CD1c-positive myeloid dendritic cell (primary cell): ENCODE data around the gene PUS10.
"Not testable (repeated sequence)": the region's sequence is repeated elsewhere in the genome, so short reads cannot be mapped to it uniquely, and the experiment has no call there.

Experiments
- DNase-seq: peaks from one replicate; pipeline ENCODE4 v3.0.0-alpha.2; 2016; ENCODE audit errors: extremely low spot score

PUS10 gene

DNA sequence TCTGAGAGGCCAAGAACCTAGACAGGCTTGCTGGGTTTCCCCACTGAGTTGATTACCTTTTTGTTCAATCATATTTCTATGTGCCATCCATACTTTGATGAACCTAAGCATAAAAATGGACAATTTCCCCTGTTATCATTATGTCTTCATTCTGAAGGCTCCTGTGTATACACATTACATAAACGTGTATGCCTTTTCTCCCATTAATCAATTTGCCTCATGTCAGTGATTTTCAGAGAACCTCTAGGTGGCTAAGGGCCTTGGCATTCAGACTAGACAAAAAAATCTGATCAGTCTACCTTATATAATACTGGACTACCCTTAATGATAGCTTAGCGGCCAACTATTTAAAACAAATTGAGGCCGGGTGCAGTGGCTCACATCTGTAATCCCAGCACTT lies 4.7 kb downstream of the PUS10 start:
- no peak for DNase-seq

GRCh38 chr2:61012303-61012702 lies 5.8 kb downstream of the PUS10 start:
- peak; percentile 80 for DNase-seq

GRCh38 chr2:61011678-61012077 lies 6.4 kb downstream of the PUS10 start:
- peak; percentile 24 for DNase-seq

- DNase-seq, result no peak
These were observed 8.7 kb downstream of the PUS10 start for GRCh38 chr2:61009355-61009754.

DNA sequence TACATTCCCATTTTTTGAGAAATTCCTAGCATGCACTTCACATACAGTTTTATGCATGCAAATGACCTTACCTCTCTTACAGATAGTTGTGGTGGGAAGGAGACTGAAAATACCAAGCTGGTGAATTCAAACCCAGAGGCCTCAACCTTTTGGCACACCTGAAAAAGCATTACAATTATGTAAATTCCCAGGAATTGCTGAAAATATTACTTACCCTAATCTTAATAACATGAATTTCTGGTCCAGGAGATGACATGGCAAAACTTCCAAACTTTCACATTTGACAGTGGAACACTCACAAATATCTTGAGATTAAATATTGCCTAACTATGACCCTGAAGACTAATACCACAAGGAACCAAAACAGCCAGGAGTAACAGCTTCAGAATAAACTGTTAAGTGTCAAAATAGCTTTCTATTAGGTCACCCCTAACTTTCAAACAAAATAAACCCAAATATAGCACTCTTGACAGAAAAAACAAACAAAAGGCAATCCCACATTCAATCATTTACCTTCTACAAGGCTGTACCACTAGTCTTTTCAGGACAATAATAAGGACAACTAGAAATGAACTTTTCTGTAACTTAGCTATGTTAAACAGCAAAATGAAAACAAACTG lies 11.5 kb downstream of the PUS10 start:
- DNase-seq, result no peak

DNA sequence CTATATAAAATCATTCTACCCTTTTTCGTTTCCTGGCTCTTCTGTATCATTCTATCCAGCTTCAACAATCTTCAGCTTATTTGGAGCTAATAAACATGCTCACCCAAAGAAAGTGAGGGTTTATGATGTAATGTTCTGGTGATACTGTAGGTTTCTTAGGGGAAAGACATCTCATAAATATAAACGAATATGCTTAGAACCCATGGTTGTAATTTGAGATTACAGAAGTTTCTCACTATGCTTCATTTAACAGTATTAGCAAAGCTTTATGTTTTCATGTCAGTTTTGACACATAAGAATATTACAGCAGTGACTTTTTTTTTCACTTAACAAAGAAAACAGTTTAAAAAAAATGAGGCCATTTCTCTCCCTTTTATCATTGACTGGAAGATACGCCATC lies 12.3 kb downstream of the PUS10 start:
- DNase-seq, result no peak

DNA sequence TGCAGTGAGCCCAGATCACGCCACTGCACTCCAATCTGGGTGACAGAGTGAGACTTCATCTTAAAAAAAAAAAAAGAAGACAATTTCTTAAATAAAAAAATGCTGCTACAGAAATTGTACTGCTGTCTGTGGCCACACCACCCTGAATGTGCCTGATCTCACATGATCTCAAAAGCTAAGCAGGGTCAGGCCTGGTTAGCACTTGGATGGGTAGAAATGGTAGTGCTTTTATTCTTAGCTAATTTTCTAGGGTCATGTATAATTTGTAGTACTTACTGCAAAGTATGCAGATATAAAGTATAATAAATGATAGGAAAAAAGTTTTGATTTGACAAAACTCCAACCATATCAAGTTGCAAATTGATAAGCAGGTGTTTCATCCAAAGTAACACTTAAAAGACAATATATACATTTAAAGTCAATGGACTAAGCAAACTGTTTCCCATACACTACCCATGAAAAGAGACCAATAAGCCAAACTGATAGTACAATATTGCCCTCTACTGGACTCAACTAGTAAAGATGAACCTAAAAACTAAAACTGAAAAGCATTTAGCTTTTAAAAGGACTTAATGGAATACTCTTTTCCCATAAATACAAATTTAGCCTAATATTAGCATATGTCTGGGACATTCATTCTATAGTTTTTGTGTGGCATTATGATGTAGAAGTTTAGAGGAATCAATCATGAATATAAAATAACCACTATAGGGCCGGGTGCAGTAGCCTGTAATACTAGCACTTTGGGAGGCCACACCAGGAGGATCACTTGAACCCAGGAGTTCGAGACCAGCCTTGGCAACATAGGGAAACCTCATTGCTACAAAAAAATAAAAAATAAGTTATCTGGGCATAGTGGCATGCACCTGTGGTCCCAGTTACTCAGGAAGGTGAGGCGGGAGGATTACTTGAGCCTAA lies 19.2 kb downstream of the PUS10 start:
- peak; percentile 79 for DNase-seq

GRCh38 chr2:60994131-60994530 lies 23.9 kb downstream of the PUS10 start:
- DNase-seq, result no peak

DNA sequence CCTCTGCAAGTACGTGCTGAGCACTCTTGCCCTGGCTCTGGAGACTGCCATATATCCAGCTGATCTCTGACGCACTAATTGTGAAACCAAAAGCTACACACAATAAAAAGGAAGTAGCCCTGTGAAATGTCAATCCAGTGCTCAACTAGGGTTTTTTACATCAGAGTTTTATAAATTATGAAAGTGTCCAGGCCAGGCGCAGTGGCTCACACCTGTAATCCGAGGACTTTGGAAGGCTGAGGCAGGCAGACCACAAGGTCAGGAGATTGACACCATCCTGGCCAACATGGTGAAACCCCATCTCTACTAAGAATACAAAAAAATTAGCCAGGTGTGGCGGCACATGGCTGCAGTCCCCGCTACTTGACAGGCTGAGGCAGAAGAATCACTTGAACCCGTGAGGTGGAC lies 25.1 kb downstream of the PUS10 start:
- DNase-seq, result peak; percentile 91

- DNase-seq, result no peak
These were observed 26.4 kb downstream of the PUS10 start for GRCh38 chr2:60991644-60992043.

GRCh38 chr2:60989259-60989658 lies 28.8 kb downstream of the PUS10 start:
- no peak for DNase-seq

- not testable (repeated sequence) for DNase-seq
These were observed 30.4 kb downstream of the PUS10 start for GRCh38 chr2:60987656-60988055.

GRCh38 chr2:60987041-60987440 lies 31.0 kb downstream of the PUS10 start:
- no peak for DNase-seq

- peak; percentile 68 for DNase-seq
These were observed 33.3 kb downstream of the PUS10 start for GRCh38 chr2:60984720-60985119.

DNA sequence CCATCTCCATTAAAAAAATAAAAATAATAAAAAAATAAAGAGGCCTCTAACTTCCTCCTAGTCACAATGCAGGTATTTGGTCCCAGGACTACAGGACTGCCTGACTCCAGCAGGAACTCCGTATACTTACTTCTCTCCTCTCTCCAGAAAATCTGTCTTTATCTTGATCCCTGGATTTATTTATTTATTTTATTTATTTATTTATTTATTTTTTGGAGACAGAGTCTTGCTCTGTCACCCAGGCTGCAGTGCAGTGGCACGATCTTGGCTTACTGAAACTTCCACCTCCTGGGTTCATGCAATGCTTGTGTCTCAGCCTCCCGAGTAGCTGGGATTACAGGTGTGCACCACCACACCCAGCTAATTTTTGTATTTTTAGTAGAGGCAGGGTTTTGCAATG lies 36.0 kb downstream of the PUS10 start:
- DNase-seq, result not testable (repeated sequence)

GRCh38 chr2:60980071-60980815 lies 37.8 kb downstream of the PUS10 start:
- no peak for DNase-seq

DNA sequence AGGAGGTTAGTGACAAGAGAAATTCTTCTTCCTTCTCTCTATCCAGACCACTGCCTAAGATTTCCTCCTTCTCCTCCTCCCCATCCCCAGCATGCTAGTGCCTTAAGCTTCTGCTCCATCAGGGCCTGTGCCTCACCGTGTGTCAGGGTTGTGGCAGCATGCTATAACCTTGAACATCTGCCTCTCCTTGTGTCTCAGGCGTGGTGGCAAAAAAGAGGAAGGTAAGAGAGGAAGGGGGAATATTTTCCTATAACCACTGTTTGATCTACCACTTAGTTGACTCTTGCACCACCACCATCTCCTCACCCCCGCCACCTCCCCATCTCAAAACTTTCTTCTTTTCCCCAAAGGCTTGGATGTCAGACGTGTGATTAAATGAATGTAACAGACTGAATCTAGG lies 38.8 kb downstream of the PUS10 start:
- DNase-seq, result peak; percentile 25

DNA sequence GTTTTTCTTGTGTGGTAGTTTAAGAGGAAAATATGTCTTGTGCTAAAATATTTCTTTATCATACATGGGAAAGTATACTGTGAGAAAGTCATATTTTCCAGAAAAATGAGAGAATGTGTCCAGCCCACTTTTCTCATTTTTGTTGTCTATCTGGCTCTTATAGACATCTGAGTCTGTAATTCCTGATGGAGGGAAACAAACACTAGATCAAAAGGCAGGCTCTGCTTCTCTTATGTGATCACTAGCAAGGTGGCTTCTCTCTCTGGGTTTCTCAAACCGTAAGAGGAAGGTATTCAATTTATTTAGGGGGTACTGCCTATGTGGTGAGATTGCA lies 40.5 kb downstream of the PUS10 start:
- DNase-seq, result no peak

DNA sequence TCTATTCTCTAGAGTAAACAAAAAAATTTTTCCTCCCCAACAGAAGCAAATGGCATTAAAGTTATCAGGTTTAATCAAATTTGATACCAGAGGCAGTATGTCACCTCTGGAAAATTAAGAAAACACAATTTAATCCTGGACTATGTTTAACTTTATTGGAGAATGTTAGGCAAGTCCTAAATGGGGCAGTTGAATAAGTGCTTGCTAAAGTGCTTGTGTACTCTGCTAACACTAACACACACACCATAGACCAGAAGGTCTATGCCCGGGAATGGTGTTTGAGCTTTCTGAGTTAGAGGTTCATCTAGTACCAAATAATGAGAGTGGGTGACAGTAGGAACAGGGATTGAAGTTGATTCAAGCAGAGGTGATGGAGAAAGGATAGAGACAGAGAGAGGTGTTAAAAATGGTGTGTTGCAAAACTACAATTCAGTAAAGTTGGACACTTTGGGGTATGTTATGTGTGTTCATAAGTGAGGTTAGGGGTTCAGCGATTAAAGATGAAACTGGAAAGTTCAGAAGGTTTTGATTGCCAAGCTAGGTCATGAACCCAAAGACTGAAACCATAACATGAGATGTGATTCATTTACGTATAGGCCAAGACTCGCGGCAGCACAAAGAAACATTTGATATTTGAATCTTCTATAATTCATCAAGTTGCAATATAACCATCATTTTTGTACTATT lies 41.0 kb downstream of the PUS10 start:
- DNase-seq, result no peak

- DNase-seq, result no peak
These were observed 41.7 kb downstream of the PUS10 start for GRCh38 chr2:60976256-60976850.

- no peak for DNase-seq
These were observed 43.4 kb downstream of the PUS10 start for GRCh38 chr2:60974652-60975051.

GRCh38 chr2:60973705-60974104 lies 44.4 kb downstream of the PUS10 start:
- DNase-seq, result no peak
